Lower leg skin (tissue), 4 donors: ENCODE results near the gene HEY2. TPM values are rescaled to one million over a fixed set of nuclear protein-coding genes. Genes with fewer than 3 reads are reported as not detected.

ENCODE experiments used
- DNase-seq, 2 donors: peaks; one replicate each; pipeline ENCODE4 v3.0.0-alpha.2; 2019; ENCODE audit warnings: low spot score in 2 of 2
- H3K4me3 ChIP-seq: fragments of 200-600 bp; sonication (generic); 2 replicates; pipeline ENCODE4 v1.5.1; 2017; ENCODE audit warnings: mild to moderate bottlenecking, low read depth; ENCODE audit not compliant: poor library complexity, severe bottlenecking
- POLR2A ChIP-seq, 2 donors: fragments of 450-650 bp; IDR thresholded peaks; one replicate each; pipeline ENCODE4 v1.6.1; 2016 to 2017; ENCODE audit warnings: antibody characterized with exemption in 2 of 2, mild to moderate bottlenecking in 1 of 2, moderate library complexity in 1 of 2
- WGBS, 2 donors: methylation state at CpG; one replicate each; pipeline ENCODE4 v1.1.5; 2018; 5-methylcytosine and 5-hydroxymethylcytosine counted together
- intact Hi-C: fragments of 100-400 bp; cut with DNase I; formaldehyde crosslinking; loops from one replicate; pipeline ENCODE4 v1.15.0; 2023; ENCODE audit warnings: low total_unique reads
- total RNA-seq, 4 donors: library from RNA; depleted of rRNA; stranded (reverse); fragments of >200 nt; gene quantifications; one replicate each; pipeline ENCODE4 v1.1.0, GENCODE V29; 2016
- TF ChIP-seq, protein P1 (sequence below), 3 donors: fragments of 450-650 bp; IDR thresholded peaks; one replicate each; pipeline ENCODE4 v1.5.1; 2016; ENCODE audit warnings: antibody characterized with exemption in 3 of 3, mild to moderate bottlenecking in 3 of 3, moderate library complexity in 2 of 3

The HEY2 gene
- total RNA-seq, 4 donors from 2014 or later: 0.65 to 2.9 (median 1.5) TPM

DNA sequence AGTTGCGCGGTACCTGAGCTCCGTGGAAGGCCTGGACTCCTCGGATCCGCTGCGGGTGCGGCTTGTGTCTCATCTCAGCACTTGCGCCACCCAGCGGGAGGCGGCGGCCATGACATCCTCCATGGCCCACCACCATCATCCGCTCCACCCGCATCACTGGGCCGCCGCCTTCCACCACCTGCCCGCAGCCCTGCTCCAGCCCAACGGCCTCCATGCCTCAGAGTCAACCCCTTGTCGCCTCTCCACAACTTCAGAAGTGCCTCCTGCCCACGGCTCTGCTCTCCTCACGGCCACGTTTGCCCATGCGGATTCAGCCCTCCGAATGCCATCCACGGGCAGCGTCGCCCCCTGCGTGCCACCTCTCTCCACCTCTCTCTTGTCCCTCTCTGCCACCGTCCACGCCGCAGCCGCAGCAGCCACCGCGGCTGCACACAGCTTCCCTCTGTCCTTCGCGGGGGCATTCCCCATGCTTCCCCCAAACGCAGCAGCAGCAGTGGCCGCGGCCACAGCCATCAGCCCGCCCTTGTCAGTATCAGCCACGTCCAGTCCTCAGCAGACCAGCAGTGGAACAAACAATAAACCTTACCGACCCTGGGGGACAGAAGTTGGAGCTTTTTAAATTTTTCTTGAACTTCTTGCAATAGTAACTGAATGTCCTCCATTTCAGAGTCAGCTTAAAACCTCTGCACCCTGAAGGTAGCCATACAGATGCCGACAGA is 9.9 kb downstream of the HEY2 start:
- no peak for DNase-seq
- TF ChIP-seq, protein P1, sequence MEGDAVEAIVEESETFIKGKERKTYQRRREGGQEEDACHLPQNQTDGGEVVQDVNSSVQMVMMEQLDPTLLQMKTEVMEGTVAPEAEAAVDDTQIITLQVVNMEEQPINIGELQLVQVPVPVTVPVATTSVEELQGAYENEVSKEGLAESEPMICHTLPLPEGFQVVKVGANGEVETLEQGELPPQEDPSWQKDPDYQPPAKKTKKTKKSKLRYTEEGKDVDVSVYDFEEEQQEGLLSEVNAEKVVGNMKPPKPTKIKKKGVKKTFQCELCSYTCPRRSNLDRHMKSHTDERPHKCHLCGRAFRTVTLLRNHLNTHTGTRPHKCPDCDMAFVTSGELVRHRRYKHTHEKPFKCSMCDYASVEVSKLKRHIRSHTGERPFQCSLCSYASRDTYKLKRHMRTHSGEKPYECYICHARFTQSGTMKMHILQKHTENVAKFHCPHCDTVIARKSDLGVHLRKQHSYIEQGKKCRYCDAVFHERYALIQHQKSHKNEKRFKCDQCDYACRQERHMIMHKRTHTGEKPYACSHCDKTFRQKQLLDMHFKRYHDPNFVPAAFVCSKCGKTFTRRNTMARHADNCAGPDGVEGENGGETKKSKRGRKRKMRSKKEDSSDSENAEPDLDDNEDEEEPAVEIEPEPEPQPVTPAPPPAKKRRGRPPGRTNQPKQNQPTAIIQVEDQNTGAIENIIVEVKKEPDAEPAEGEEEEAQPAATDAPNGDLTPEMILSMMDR (IDR thresholded peaks at IDR 0.05): no peak
- TF ChIP-seq POLR2A (IDR thresholded peaks at IDR 0.05): no peak
- no peak overlapping the region for H3K4me3 ChIP-seq
- intact Hi-C loops: no loop called here
- 84 to 85% methylated on average over 41 to 42 of the region's 42 CpGs for WGBS, 2 donors

DNA sequence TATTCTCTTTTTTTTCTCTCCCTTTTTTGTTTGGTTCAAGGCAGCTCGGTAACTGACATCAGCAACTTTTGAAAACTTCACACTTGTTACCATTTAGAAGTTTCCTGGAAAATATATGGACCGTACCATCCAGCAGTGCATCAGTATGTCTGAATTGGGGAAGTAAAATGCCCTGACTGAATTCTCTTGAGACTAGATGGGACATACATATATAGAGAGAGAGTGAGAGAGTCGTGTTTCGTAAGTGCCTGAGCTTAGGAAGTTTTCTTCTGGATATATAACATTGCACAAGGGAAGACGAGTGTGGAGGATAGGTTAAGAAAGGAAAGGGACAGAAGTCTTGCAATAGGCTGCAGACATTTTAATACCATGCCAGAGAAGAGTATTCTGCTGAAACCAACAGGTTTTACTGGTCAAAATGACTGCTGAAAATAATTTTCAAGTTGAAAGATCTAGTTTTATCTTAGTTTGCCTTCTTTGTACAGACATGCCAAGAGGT is 10.6 kb downstream of the HEY2 start:
- intact Hi-C loops: no loop called here
- DNase-seq: no peak
- WGBS, 2 donors: 69 to 73% methylated on average over 5 of the region's 5 CpGs
- no peak for TF ChIP-seq POLR2A (IDR thresholded peaks at IDR 0.05)
- TF ChIP-seq, protein P1 (IDR thresholded peaks at IDR 0.05): no peak
- H3K4me3 ChIP-seq: no peak overlapping the region

DNA sequence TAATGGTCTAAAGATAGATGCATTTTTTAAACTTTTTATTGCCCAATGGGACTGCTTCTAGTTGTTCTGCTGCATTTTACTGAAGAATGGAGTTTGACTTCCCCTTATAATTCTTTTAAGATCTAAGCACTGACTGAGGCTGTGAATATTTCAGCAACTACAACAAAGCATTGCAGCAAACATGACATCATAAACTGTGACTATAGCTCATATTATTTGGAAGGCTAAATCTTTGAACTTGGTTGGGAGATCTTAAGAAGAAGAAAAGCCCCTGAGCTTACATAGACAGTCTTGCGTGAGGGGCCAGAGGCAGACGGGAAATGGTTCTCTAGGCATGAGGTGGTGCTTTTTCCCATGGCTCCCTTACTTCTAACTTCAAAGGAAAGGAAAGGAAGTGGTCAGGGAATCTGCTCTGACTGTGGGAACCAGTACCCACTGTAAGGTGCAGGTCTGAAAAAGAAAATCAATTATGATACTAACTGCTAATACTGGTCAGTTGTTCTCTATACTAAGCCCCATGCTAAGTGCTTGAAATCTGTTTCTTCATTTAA is 14.8 kb downstream of the HEY2 start:
- intact Hi-C loops: no loop called here
- no peak for DNase-seq
- no peak overlapping the region for H3K4me3 ChIP-seq
- TF ChIP-seq, protein P1 (IDR thresholded peaks at IDR 0.05): no peak
- no peak for TF ChIP-seq POLR2A (IDR thresholded peaks at IDR 0.05)
- WGBS, 2 donors: 72 to 74% methylated on average over 2 of the region's 2 CpGs

DNA sequence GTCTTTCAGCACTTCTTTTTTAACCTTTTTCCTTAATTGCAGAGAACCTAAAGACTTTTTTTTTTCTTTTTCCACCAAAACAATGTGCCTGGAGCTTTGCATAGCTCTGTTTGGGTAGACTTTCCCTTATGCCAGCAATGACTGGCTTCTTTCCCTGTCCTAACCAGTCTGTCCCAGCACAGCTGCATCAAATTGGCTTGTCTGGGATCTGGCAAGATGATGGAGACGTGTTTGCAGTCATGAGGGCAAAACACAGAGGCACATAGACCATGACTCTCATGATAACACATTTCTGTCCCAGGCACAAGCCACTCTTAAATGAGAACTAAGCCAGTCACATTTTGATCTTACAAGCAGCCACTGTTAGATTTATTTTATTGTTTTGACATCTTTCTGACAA is 16.5 kb downstream of the HEY2 start:
- WGBS, 2 donors: 44 to 57% methylated on average over 1 of the region's 1 CpG
- intact Hi-C loops: loop anchor here (5.0 kb wide), 1 partner anchor 454 kb away; no protein-coding TSS in a partner anchor
- DNase-seq: no peak

DNA sequence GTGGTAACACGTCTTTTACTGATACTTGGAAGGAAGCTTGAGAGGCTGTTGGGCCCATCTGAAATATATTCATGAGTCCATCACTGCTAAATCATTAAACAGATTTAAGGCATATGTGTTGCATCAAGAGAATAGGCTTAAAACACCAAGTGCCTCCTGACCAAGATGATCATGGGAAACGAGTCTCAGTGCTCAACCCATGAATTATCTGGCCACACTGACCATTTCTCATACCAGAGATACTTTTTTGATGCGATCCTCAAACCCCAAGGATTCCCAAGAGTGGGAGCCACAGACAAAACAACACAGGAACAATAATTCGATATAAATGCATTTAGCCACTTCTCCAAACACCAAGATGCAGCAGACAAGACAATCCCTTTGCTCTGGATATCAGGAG is 17.2 kb downstream of the HEY2 start:
- intact Hi-C loops: loop anchor here (5.0 kb wide), 1 partner anchor 454 kb away; no protein-coding TSS in a partner anchor
- DNase-seq: no peak
- H3K4me3 ChIP-seq: no peak overlapping the region
- 76 to 81% methylated on average over 4 of the region's 4 CpGs for WGBS, 2 donors
- TF ChIP-seq, protein P1 (IDR thresholded peaks at IDR 0.05): no peak
- no peak for TF ChIP-seq POLR2A (IDR thresholded peaks at IDR 0.05)

More for the DNA sequence above, 16.5 kb downstream of the HEY2 start:
- H3K4me3 ChIP-seq: no peak overlapping the region
- no peak for TF ChIP-seq POLR2A (IDR thresholded peaks at IDR 0.05)
- TF ChIP-seq, protein P1 (IDR thresholded peaks at IDR 0.05): no peak
